ENCODE results near the gene DCN.

Gene DCN

GRCh38 chr12:91103624-91104023, 79.0 kb downstream of the DCN start:
- TF ChIP-seq, protein P1, sequence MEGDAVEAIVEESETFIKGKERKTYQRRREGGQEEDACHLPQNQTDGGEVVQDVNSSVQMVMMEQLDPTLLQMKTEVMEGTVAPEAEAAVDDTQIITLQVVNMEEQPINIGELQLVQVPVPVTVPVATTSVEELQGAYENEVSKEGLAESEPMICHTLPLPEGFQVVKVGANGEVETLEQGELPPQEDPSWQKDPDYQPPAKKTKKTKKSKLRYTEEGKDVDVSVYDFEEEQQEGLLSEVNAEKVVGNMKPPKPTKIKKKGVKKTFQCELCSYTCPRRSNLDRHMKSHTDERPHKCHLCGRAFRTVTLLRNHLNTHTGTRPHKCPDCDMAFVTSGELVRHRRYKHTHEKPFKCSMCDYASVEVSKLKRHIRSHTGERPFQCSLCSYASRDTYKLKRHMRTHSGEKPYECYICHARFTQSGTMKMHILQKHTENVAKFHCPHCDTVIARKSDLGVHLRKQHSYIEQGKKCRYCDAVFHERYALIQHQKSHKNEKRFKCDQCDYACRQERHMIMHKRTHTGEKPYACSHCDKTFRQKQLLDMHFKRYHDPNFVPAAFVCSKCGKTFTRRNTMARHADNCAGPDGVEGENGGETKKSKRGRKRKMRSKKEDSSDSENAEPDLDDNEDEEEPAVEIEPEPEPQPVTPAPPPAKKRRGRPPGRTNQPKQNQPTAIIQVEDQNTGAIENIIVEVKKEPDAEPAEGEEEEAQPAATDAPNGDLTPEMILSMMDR (conservative IDR thresholded peaks at IDR 0.05; ENCODE audit: low read length) = no peak
- no peak for TF ChIP-seq EZH2phosphoT487 (IDR thresholded peaks at IDR 0.05; ENCODE audit: borderline replicate concordance)
- Histone ChIP-seq H3F3A (ENCODE audit: low read depth) (no peaks in the 10 kb centered on the region), H3K36me3 (ENCODE audit: insufficient read depth, low read length) (no peaks in the 10 kb centered on the region), H3K9me2 (replicated peaks; ENCODE audit: low read depth, low read length) (no peaks in the 10 kb centered on the region), H3K27me3 (ENCODE audit: insufficient read depth, low read length, poor library complexity, severe bottlenecking) (no peaks in the 10 kb centered on the region), H3K4me3 (ENCODE audit: low read length, poor library complexity, severe bottlenecking) (no peak overlapping the region), H3K4me1 (ENCODE audit: insufficient read depth, low read length, poor library complexity, severe bottlenecking) (no peaks in the 10 kb centered on the region), H3K9me3 (ENCODE audit: insufficient read depth, low read depth, low read length) (no peaks in the 10 kb centered on the region), H3K79me2 (ENCODE audit: insufficient read depth, low read length) (no peaks in the 10 kb centered on the region), H4K20me1 (ENCODE audit: insufficient read depth, low read length, poor library complexity, severe bottlenecking) (no peaks in the 10 kb centered on the region), H2AFZ (ENCODE audit: low read length) (no peak overlapping the region), H3K4me2 (ENCODE audit: low read depth, low read length, poor library complexity, severe bottlenecking) (no peak overlapping the region), H3K9ac (ENCODE audit: low read depth, low read length, poor library complexity, severe bottlenecking) (no peak overlapping the region)

DNA sequence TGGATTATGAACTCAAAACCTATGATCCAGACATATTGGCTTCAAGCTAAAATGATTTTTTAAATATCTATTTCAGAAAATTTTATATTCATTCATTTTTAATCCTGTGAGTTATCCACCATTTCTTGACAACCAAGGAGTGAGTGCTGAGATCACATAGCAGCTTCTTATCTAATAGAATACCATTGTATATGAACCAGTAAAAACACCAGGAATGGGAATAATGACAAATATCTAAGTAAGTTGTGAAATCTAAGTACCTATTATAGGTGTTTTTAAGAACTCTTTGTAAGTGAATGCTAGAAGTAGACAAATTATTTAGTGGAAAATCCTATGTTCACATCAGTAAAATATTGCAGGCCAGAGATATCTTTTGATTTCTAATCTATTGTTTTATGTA, 79.5 kb downstream of the DCN start:
- H3K27me3 ChIP-seq (ENCODE audit: insufficient read depth, low read length, poor library complexity, severe bottlenecking) = no peaks in the 10 kb centered on the region
- no peak overlapping the region for H3K4me2 ChIP-seq (ENCODE audit: low read depth, low read length, poor library complexity, severe bottlenecking)
- H3K79me2 ChIP-seq (ENCODE audit: insufficient read depth, low read length) = no peaks in the 10 kb centered on the region
- TF ChIP-seq, protein P1 (conservative IDR thresholded peaks at IDR 0.05; ENCODE audit: low read length) = no peak
- no peaks in the 10 kb centered on the region for H3K4me1 ChIP-seq (ENCODE audit: insufficient read depth, low read length, poor library complexity, severe bottlenecking)
- H3K9ac ChIP-seq (ENCODE audit: low read depth, low read length, poor library complexity, severe bottlenecking) = no peak overlapping the region
- H3K4me3 ChIP-seq (ENCODE audit: low read length, poor library complexity, severe bottlenecking) = no peak overlapping the region
- H2AFZ ChIP-seq (ENCODE audit: low read length) = no peak overlapping the region
- H3F3A ChIP-seq (ENCODE audit: low read depth) = no peaks in the 10 kb centered on the region
- no peaks in the 10 kb centered on the region for H3K36me3 ChIP-seq (ENCODE audit: insufficient read depth, low read length)
- H3K9me3 ChIP-seq (ENCODE audit: insufficient read depth, low read depth, low read length) = no peaks in the 10 kb centered on the region
- H4K20me1 ChIP-seq (ENCODE audit: insufficient read depth, low read length, poor library complexity, severe bottlenecking) = no peaks in the 10 kb centered on the region
- H3K9me2 ChIP-seq (replicated peaks; ENCODE audit: low read depth, low read length) = no peaks in the 10 kb centered on the region

- no peak overlapping the region for H2AFZ ChIP-seq (ENCODE audit: low read length)
- H3K27me3 ChIP-seq (ENCODE audit: insufficient read depth, low read length, poor library complexity, severe bottlenecking) = no peaks in the 10 kb centered on the region
- TF ChIP-seq, protein P1 (conservative IDR thresholded peaks at IDR 0.05; ENCODE audit: low read length) = no peak
- no peak for TF ChIP-seq EZH2phosphoT487 (IDR thresholded peaks at IDR 0.05; ENCODE audit: borderline replicate concordance)
- H3K9me2 ChIP-seq (replicated peaks; ENCODE audit: low read depth, low read length) = no peaks in the 10 kb centered on the region
- no peaks in the 10 kb centered on the region for H4K20me1 ChIP-seq (ENCODE audit: insufficient read depth, low read length, poor library complexity, severe bottlenecking)
- H3F3A ChIP-seq (ENCODE audit: low read depth) = no peaks in the 10 kb centered on the region
- no peaks in the 10 kb centered on the region for H3K4me1 ChIP-seq (ENCODE audit: insufficient read depth, low read length, poor library complexity, severe bottlenecking)
- no peaks in the 10 kb centered on the region for H3K9me3 ChIP-seq (ENCODE audit: insufficient read depth, low read depth, low read length)
- no peak overlapping the region for H3K4me2 ChIP-seq (ENCODE audit: low read depth, low read length, poor library complexity, severe bottlenecking)
- H3K36me3 ChIP-seq (ENCODE audit: insufficient read depth, low read length) = no peaks in the 10 kb centered on the region
- no peaks in the 10 kb centered on the region for H3K79me2 ChIP-seq (ENCODE audit: insufficient read depth, low read length)
- H3K9ac ChIP-seq (ENCODE audit: low read depth, low read length, poor library complexity, severe bottlenecking) = no peak overlapping the region
- H3K4me3 ChIP-seq (ENCODE audit: low read length, poor library complexity, severe bottlenecking) = no peak overlapping the region
These were observed 81.7 kb downstream of the DCN start for GRCh38 chr12:91100906-91101305.

Measured in Loucy (cell line).